Smooth muscle cell of bladder (primary cell): ENCODE measurements around the gene HMGA1. TPM values are rescaled to one million over a fixed set of nuclear protein-coding genes. Genes with fewer than 3 reads are reported as not detected.

ENCODE experiments used
- total RNA-seq: library from RNA; depleted of rRNA; stranded (reverse); fragments of >200 nt; gene quantifications from 2 replicates; pipeline ENCODE4 v1.2.3, GENCODE V29; 2014

Gene HMGA1
- 59.4 and 64.8 TPM in 2 replicates for total RNA-seq

DNA sequence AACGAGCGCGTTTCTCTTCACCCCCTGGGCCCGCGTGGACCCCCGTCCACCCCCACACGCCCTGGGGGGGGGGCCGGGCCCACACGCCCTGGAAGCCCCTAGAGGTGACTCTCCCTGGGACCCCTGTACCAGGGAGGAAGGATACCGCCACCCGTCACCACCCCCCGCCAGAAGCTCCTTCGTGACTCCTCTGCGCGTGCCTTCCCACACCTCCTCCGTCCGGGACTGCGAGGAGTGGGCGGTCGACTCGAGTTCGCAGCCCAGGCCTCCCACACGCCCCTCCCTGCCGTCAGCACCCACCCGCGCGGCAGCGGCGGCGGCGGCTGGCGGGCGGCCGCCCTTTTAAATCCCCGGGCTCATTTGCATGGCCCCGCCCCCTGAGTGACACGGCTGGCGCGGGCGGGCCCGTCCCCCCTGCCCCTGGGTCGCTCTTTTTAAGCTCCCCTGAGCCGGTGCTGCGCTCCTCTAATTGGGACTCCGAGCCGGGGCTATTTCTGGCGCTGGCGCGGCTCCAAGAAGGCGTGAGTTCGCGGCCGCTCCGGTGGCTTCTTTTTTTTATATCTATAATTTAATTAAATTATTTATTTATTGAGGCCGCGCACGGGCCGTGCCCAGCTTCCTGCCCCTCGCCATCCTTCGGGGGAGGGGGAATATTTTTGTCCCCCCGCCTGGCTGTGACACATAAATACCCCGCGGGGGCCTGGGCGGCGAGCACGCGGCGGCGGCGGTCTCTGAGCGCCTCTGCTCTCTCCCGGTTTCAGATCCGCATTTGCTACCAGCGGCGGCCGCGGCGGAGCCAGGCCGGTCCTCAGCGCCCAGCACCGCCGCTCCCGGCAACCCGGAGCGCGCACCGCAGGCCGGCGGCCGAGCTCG, at the start of gene HMGA1:
Gene HMGA1, plus strand, starts transcription at position 431 of the 873 bp plus-strand sequence. CDS start 3,908 bp downstream, outside the sequence.

DNA sequence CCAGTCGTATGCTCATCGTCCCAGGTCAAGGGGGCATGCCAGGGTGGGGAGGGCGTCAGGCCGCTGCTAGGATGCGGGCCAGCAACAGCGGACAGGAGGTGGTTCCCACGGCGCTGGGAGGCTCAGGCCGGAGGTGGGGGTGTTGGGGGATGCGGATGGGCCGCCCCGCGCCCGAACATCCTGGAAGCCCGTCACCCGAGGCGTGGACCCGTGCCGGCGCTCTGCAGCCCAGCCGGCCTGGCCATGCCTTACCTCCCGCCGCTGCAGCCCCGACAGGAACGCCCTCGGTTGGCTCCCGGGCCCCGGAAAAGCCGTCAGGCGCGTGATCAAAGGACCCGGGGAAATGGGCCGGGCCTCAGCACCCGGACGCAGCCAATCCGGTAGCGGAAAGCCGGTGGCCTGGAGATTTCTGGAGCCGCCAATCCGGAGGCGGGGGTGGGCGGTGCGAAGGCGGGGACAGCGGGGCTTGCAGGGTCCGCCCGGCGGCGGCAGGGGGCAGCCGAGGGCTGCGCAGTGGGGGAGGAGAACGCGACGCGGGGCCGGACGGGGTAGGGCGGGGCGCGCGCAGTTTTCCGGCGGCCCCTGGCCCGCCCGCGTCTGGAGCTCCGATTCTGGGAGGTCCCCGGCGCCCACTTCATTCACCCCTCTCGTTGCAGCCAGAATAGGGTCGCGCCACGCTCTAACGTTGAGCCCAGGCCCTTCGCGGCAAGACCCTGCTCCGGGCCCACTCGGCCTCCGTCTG, 12.2 kb downstream of the HMGA1 start, which contains the start of gene SMIM29:
Gene SMIM29, minus strand, starts transcription at position 280 of the 742 bp plus-strand sequence. CDS start 1,215 bp downstream, outside the sequence.

Other genes with a start within 250 kb of the HMGA1 start
- under 0.01 TPM in 2 replicates for gene GRM4, start 90.8 kb upstream of the HMGA1 start, total RNA-seq
- gene SMIM29, start 12.1 kb downstream of the HMGA1 start, total RNA-seq: 15.1 and 20.8 TPM in 2 replicates
- gene NUDT3, start 155.8 kb downstream of the HMGA1 start, total RNA-seq: 15.7 and 16.4 TPM in 2 replicates
- gene RPS10, start 189.2 kb downstream of the HMGA1 start, total RNA-seq: 2,439 and 2,676 TPM in 2 replicates
- not detected in 2 replicates for gene PACSIN1, start 229.2 kb downstream of the HMGA1 start, total RNA-seq